SK-N-SH (cell line): ENCODE data around the gene PBX4.

Experiments
- EP300 ChIP-seq, 2 experiments: IDR thresholded peaks; 2 replicates each; pipeline versions ENCODE4 v1.4.0 to v1.6.1; 2012; ENCODE audit warnings: borderline replicate concordance in 1 of 2, low read depth in 1 of 2, low read length in 1 of 2
- POLR2AphosphoS5 ChIP-seq: IDR thresholded peaks from 2 replicates; pipeline ENCODE4 v1.6.1; 2012; ENCODE audit warnings: low read depth, low read length
- REST ChIP-seq: IDR thresholded peaks from 2 replicates; pipeline ENCODE4 v1.6.1; 2012; ENCODE audit warnings: mild to moderate bottlenecking, low read depth, low read length, moderate library complexity
- USF2 ChIP-seq: fragments of 150-350 bp; IDR thresholded peaks from 2 replicates; pipeline ENCODE4 v1.6.1; 2017; ENCODE audit warnings: antibody characterized with exemption, low read length, low read depth, borderline replicate concordance

- TF ChIP-seq USF2 (no peak), POLR2AphosphoS5 (no peak), REST (no peak), EP300 (IDR thresholded peaks at IDR 0.05; ENCODE audit: borderline replicate concordance in 1 of 2, low read depth in 1 of 2, low read length in 1 of 2) (no peak)
These were observed 34.1 kb downstream of the PBX4 start for GRCh38 chr19:19584356-19584755.
